ENCODE results near the gene KCNC1.

Gene KCNC1

GRCh38 chr11:17738151-17738973, 3.8 kb downstream of the KCNC1 start:
- DNase-seq, result no peak

DNA sequence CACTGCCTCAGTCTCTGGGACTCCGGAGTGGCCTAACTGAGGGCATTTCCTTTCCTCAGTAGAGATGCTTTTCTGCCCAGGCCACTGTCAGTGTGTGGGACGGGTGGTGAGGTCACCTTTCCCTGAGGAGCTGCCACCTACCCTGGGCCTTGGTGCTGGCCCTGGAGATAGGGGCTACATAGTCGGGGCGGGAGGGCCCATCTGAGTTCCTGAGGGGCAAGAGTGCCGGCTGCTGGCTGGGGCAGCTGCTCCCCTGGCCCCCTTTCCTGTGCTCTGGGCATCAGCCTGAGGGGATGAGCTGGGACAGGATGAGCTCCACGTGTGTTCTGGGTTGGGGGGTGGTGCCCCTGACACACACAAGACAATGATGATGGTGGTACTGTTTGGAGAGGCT, 5.4 kb downstream of the KCNC1 start:
- no peak for DNase-seq

DNA sequence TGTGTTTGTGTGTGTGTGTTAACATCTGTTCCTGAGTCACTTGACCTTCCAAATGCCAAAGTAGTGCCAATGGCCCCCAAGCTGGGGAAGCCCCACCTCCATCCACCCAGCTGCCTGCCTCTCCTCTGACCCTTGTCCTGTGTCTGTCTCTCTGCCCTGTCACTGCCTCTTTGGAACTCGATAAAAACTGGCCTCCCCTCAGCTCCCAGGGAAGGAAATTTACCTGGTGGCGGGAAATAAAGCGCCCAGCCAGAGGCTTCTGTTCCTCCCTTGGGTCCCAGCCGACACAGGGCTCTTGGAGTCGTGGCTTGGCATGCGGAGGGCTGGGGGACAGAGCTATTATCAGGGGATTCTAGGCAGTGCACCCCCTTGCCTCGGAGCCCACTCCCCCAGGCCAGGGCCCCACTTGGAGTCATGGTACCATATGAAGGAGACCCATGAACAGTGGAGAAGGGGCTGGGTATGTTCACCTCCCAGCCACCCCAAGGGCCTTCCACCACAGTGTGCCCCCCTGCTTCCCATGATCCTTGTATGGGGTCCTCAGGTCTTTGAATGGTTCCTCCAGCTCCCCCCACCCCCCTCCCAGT, 6.2 kb downstream of the KCNC1 start:
- DNase-seq, result no peak

DNA sequence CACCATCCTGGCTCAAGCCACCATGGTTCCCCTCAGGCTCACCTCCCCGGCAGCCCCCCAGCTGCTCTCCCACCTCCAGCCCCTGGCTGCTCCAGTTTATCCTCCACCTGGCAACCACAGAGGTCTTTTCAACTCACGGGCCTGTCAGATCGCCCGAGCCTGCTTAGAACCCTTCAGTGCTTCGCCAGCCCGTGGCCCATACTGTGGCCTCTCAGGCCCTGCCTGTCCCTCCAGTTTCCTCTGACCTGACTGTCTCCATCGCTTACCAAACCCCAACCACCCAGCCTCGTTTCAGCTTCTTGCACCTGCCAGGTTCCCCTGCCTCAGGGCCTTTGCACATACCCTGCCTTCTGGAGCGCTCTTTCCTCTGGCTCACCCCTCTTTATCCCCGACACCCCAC, 6.9 kb downstream of the KCNC1 start:
- no peak for DNase-seq

- no peak for DNase-seq
These were observed 7.4 kb downstream of the KCNC1 start for GRCh38 chr11:17742019-17742418.

GRCh38 chr11:17743026-17743807, 8.6 kb downstream of the KCNC1 start:
- no peak for DNase-seq

- no peak for DNase-seq
These were observed 9.2 kb downstream of the KCNC1 start for GRCh38 chr11:17743808-17744119.

DNA sequence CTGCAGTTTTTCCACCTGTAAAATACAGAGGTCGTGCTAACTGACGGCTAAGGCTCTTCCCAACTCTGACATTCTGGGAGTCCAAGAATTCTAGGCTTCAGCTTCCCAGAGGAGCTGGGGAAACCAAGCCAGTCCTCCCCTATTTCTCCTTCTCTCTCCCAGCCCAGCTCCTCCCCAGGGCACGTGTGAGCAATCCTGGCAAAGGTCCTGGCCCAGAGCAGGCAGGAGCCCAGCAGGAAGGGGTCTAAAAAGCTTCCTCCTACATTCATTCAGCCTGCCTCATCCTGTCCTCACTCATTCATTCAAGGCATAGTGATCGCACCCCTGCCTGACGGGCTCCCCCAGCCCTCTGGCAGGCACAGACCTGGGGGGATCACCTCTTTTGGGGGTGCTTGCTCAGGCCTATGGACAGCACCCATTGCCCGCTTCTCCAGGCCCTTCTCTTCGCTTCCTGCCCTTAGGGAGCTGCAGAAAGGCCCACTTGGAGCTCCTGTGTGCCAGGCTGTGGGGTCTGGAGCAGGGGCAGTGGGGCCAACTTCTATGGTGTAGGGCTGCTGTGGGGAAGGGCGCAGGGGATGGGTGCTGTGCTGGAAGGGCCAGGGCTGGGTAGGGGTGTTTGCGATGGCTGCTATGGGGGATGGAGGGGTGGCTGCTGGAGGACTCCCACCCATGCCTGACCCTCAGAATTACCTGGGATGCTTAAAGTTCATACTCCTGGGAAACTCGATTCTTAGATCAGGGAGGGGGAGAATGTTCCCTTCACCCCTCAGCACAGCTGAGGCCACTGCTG, 9.8 kb downstream of the KCNC1 start:
- DNase-seq, result no peak

GRCh38 chr11:17745023-17745772, 10.6 kb downstream of the KCNC1 start:
- no peak for DNase-seq

- DNase-seq, result no peak
These were observed 11.5 kb downstream of the KCNC1 start for GRCh38 chr11:17746096-17746495.

- DNase-seq, result no peak
These were observed 12.8 kb downstream of the KCNC1 start for GRCh38 chr11:17747131-17747955.

GRCh38 chr11:17748044-17748443, 13.5 kb downstream of the KCNC1 start:
- DNase-seq, result no peak

DNA sequence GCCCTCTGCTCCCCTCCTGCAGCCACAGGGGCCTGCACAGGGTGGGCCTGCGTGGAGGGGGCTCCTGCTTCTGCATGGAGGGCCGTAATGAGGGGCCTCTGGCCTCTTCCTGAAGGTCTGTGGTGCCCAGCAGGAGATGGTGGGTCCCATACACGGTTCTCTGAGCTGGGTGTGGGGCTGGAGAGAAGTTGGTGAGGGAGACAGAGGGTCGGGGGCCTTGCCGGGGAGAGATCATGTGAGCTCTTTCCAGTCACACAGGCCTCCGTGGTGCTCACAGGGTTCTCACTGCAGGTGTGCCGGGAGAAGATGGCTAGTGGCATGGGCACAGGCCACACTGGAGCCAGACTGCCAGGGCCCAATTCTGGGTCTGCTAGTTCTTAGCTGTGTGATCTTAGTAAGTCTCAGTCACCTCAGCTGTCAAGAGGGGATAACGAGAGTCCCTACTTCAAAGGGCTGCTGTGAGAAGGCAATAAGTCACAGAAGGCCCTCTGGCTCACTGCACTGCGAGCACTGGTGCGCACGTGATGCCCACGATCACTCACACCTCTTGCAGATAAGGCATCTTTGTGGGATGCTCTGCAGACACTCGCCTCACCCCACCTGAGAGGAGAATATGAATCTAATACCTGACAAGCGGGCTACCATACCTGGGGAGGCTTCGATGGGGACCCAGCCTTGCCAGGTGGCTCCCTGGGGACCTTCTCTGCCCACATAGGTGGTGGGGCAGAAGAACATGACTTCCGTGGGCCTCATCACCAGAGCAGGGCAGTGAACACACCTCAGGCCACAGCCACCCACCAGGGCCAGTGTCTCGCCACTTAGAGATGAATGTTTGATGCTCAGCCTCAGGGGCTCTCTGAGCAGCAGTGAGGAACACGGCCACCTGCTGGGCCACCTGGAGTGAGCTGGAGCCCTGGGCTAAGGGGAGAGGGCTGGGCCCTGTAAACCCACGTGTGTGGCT, 14.5 kb downstream of the KCNC1 start:
- DNase-seq, result no peak

- DNase-seq, result no peak
These were observed 15.6 kb downstream of the KCNC1 start for GRCh38 chr11:17750013-17750800.

- no peak for DNase-seq
These were observed 16.2 kb downstream of the KCNC1 start for GRCh38 chr11:17750801-17751165.

DNA sequence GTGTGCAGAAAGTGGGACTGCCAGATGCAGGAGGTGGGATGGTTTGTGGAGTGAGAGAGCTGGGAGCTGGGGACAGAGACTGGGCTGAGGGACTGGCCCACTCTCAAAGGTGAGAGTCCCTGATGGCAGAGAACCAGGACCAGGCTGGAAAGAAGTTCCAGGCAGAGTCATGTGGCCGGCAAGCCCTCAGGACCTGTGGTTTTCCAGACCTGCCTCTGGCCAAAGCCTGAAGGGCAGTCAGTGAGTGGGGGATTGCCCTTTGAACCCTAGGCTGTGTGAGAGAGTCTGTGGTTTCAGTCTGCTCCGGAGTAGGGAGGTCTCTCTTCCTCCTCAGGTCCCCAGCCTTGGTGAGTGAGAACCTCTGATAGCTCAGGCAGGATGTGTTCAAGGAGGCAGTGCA, 17.0 kb downstream of the KCNC1 start:
- no peak for DNase-seq

DNA sequence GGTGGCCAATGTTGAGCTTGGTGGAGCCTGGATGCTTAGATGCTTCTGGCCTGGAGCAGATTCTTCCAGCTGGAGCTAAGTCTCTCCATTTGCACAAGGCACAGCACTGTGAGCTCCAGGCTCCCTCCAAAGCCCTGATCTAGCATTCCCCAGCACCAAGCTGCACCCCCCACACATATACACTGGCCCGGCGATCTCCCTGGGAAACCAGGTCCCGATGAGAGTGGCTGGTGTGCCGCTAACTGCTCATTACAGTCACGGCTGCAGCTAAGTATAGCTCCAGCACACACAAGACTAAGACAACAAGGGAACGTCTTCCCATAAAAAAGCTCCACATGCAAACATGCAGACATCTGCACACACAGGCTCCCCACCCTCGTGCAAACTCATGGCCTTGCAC, 17.6 kb downstream of the KCNC1 start:
- no peak for DNase-seq

DNA sequence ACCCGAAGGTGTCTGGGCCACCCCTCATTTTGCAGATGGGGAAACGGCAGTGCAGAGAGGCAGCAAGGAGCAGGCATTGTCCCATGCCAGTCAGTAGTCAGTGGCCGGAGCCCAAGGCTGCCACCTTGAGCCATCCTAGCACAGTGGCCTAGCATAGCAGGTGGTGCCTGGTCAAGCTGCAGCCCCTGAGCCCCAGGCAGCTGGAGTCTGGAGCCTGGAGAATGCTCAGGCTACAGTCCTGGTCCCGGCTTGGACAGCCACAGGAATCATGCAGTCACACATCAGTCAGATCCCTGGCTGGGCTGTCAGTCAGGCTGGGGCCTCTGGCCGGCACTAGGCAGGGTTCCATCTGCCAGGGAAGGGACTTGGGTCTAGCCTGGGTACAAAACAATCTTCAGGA, 18.6 kb downstream of the KCNC1 start:
- no peak for DNase-seq

GRCh38 chr11:17753641-17754040, 19.1 kb downstream of the KCNC1 start:
- no peak for DNase-seq

DNA sequence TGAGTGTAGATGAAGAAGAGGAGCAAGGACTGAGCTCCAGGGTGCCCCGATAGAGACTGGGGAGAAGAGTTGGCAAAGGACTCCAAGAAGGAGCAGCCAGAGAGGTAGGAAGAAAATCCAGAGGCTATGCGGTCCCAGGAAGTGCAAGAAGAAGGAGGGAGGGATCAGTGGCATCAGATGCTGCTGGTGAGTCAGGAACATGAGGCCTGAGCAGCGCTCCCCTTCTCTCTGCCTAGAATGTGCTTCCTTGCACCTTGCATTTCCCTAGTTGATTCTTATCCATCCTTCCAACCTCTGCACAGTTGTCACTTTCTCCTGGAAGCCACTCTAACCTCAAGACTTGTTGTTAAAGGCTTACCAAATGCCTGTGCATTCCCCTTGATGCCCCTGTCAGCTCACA, 21.3 kb downstream of the KCNC1 start:
- no peak for DNase-seq
